Astrocyte (in vitro differentiated cells and primary cell): ENCODE data around the gene TCTN1.

Source experiments
- EZH2 ChIP-seq: IDR thresholded peaks from 2 replicates; pipeline ENCODE4 v1.6.1; 2012; ENCODE audit warnings: mild to moderate bottlenecking, low read length, inconsistent platforms; ENCODE audit not compliant: insufficient read depth
- TF ChIP-seq, protein P1 (sequence below): IDR thresholded peaks from 2 replicates; pipeline ENCODE4 v1.5.1; 2011; ENCODE audit warnings: low read depth, mild to moderate bottlenecking, inconsistent platforms, low read length, moderate library complexity; ENCODE audit not compliant: insufficient read depth

- TF ChIP-seq, protein P1, sequence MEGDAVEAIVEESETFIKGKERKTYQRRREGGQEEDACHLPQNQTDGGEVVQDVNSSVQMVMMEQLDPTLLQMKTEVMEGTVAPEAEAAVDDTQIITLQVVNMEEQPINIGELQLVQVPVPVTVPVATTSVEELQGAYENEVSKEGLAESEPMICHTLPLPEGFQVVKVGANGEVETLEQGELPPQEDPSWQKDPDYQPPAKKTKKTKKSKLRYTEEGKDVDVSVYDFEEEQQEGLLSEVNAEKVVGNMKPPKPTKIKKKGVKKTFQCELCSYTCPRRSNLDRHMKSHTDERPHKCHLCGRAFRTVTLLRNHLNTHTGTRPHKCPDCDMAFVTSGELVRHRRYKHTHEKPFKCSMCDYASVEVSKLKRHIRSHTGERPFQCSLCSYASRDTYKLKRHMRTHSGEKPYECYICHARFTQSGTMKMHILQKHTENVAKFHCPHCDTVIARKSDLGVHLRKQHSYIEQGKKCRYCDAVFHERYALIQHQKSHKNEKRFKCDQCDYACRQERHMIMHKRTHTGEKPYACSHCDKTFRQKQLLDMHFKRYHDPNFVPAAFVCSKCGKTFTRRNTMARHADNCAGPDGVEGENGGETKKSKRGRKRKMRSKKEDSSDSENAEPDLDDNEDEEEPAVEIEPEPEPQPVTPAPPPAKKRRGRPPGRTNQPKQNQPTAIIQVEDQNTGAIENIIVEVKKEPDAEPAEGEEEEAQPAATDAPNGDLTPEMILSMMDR, result peak; percentile 31
- no peak for TF ChIP-seq EZH2
Measured at GRCh38 chr12:110600254-110600653, 13.7 kb upstream of the TCTN1 start.
